DMS114 treated with DMSO at 0.1 percent for 48 hours (cell line): ENCODE results near the gene DUOX1.
A peak's percentile ranks its signal among the peaks of the same experiment; 100 is the strongest.

Experiments
- DNase-seq: peaks from one replicate; lab custom pipeline; 2025; ENCODE audit not compliant: unreplicated experiment; lab: John Stamatoyannopoulos, UW

The DUOX1 gene

GRCh38 chr15:45105586-45105985 is 24.2 kb upstream of the DUOX1 start:
- DNase-seq, result no peak

GRCh38 chr15:45106002-45106790 is 23.6 kb upstream of the DUOX1 start:
- no peak for DNase-seq

GRCh38 chr15:45107941-45108630 is 21.7 kb upstream of the DUOX1 start:
- DNase-seq, result no peak

- DNase-seq, result no peak
These were observed 19.5 kb upstream of the DUOX1 start for GRCh38 chr15:45110256-45110820.

- DNase-seq, result no peak
These were observed 18.2 kb upstream of the DUOX1 start for GRCh38 chr15:45111390-45112142.

- DNase-seq, result no peak
These were observed 17.6 kb upstream of the DUOX1 start for GRCh38 chr15:45112143-45112590.

GRCh38 chr15:45112591-45113379 is 17.0 kb upstream of the DUOX1 start:
- DNase-seq, result no peak

- DNase-seq, result no peak
These were observed 16.3 kb upstream of the DUOX1 start for GRCh38 chr15:45113380-45113990.

- no peak for DNase-seq
These were observed 15.6 kb upstream of the DUOX1 start, which contains the start of the genes DUOX2 and DUOXA2 for GRCh38 chr15:45114076-45114750. DUOX2 (minus strand) TSS chr15:45114172; CDS start chr15:45113411, 761 bp downstream. DUOXA2 (plus strand) TSS chr15:45114326; CDS start chr15:45114606, 280 bp downstream.

GRCh38 chr15:45114751-45115085 is 15.1 kb upstream of the DUOX1 start:
- no peak for DNase-seq

- DNase-seq, result no peak
These were observed 14.4 kb upstream of the DUOX1 start for GRCh38 chr15:45115312-45115820.

- DNase-seq, result no peak
These were observed 13.8 kb upstream of the DUOX1 start for GRCh38 chr15:45116006-45116481.

- no peak for DNase-seq
These were observed 13.1 kb upstream of the DUOX1 start for GRCh38 chr15:45116482-45117307.

GRCh38 chr15:45117308-45118130 is 12.3 kb upstream of the DUOX1 start:
- no peak for DNase-seq

GRCh38 chr15:45118131-45118588 is 11.6 kb upstream of the DUOX1 start:
- peak; percentile 85 for DNase-seq

GRCh38 chr15:45118996-45119395 is 10.8 kb upstream of the DUOX1 start:
- DNase-seq, result no peak
